ENCODE results near the gene CNTFR.

The CNTFR gene

DNA sequence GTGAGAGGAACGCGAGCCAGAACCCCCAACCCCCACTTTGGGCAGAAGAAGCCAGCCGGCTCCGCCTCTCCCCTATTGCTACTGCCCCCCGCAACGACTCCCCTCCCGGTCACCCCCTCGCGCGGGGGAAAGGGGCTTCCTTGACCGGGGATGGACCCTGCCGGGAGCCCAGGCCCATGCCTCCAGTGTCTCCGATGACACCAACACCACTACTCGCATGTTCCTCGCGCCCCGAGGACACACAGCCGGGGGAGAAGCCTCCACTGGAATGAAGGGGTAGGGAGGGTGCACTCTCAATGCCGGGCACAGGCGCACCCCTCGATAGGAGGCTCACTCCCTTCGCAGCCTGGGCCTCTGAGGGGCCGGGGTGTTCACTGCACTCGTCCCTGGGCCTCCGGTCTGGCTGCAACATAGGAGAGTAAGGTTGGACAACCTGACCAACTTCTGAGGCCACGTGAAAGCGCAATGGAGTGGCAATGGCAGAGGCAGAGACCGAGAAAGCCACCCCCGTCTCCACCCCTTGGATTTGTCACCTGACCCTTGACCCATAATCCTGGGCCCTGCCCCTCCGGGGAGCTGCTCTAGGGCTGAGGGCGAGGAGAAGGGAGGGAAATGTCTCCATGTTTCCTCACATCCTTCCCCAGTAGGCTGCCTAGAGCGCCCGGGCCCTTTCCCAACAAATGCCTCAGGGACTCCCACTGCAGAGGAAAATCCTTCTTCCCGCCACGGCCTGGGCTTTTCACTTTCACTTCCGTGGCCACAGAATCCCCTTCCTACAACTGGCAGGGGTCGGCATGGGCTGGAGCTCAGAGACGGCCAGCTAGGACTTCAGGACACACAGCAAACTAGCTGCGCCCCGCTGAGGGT lies 1.1 kb upstream of the CNTFR start:
- DNase-seq: no peak

DNA sequence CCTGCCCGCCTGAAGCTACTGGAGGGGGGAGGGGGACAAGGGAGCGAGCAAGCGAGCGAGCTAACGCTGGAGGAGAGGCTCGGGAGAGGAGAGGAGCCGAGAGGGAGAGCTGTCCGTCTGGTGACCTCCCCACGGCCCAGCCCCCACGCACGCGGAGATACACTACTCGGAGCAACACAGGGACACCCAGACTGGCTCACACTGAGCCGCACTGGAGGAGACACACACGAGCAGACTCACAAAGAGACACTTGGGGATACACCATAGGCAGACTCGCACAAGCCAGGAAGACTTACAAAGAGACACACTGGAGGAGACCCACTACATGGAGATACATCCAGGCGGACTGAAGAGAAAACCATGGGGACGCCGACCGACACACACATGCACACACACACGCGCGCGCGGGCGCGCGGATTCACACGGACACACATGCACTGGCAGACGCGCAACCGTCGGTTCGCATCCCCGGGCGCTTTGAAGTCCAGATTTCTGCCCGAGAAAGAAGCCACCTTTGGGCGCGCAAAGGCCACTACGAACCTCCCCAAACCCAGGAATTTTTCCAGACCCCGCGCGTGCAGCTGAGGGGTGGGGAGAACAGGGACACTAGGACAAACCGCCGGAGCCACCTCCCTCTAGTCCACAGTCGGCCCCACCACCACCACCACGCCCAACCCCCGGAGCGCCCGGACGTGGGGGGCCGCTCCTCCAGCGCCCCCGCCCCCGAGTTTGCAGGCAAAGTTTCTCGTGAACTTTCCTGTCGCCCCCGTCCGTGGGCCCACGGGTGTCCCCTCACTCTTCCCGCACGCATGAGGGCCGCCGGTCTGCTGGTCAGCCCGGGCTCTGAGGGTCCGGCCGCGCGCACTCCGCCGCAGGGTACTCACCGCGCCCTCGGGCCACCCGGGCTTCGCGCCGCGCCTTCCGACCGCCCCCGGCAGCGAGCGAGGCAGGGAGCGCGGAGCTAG lies 571 bp downstream of the CNTFR start:
- DNase-seq: no peak

DNA sequence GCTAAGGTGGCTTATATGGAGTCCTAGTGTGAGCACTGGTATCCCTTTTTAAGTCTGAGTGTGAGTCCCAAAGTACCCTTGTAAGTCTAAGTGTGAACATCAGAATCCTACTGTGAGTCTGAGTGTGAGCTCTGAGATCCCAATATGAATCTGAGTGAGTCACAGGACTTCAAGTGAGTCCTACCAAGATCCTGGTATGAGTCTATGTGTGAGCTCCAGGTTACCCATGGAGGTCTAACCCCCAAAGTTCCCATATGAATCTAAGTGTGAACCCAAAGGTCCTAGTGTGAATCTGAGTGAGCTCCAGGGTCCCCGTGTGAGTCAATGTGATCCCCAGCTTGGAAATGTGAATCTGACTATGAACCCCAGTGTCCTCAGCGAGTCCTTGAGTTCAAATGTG lies 2.3 kb downstream of the CNTFR start:
- DNase-seq: no peak

DNA sequence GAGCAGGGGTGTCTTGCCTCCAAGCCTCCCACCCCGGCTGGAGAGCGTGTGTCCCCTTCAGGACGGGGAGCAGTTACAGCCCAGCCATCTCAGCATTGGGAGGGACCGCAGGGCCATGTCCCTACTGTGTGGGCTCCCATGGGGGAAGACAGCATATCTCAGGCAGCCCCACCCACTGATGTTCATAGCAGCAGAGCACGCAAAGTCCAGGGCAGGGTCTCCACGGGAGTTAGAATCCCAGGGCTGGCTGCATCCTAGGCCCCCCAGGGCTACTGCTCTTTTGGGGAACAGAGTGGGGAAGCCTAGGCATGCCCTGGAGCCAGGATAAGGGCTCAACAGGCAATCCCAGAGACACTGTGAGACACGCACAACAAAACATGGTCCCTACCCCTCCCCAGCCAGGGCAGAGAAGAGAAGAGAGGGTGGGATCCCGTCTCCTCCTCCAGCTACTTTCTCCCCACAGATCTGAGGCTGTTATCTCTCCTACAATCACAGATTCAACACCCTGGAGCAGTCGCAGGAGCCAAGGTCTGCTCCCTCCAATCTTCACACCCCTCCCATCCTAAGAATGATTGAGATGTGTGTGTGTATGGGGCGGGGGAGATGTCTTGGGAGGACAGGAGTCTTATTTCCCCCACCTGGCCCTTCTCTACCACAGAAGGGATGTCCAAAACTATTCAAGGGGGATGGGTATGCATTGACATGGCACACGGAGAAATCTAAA lies 3.4 kb downstream of the CNTFR start:
- DNase-seq: no peak

DNA sequence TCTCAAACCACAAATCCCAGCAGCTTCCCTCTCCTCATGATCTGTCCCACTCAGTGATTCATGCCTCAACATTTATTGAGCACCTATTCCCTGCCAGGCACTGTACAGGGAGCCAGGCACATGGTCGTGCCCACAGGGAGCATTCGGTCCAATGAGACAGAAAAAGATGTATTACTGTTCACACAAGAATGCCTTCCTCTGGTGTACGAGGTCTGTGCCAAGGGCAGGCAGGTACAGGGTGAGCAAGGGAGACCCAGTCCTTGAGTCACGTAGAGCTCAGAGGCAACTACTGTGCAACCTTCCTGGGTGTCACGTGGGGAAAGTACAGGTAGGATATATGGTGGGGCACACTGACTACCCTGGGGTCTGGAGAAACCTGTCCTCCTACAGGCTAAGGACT lies 4.6 kb downstream of the CNTFR start:
- no peak for DNase-seq

DNA sequence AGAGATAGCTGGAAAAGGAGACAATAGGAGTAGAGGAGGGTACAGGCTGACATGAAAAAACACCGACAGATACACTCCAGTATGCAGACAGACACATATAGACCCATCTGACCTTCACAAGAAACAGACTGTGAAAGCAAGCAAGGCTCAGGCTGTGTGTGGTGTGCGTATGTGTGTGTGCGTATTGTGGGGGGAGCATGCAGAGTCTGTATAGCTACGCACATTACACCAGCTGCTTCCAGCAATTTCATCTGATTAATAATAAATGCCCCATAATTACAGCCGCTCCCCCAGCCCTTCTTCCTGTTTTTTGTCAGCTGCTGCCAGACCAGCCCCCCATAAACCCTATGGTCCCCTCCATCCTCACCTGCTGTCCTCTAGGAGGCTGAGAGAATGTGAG lies 6.7 kb downstream of the CNTFR start:
- DNase-seq: no peak

DNA sequence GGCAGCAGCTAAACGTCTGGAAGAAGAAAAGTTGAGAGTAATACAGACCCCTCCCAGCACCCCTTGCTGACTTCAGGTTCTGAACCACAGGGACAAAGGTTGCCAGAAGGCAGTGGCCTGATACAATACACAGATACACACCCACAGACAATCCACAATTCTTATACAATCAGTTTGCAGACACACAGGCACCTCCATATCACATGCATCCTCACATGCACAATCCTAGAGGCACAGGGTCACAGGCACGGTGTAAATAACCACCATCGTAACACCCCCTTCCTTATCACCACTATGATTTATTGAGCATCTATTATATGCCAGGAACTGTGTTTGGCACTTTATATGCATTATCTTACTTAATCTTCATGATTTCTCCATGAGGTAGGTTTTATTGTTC lies 8.2 kb downstream of the CNTFR start:
- no peak for DNase-seq

DNA sequence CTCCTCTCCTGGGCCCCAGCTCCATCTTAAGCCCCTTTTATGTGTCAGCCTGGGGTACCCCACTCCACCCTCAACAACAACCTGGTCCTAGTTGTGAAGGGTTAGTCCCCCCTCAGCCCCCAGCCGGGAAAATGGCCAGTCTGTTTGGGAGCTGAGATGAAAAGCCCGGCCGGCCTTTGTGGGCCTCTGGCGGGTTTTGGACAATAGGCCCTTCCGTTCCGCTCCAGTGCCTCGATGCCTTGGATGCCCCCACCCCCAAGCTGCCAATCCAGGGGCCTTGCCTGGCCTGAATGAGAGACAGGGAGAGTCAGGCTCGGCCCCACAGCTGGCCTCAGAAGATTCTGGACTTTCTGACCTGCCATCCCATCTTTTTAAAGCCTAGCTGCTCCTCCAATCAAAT lies 9.2 kb downstream of the CNTFR start:
- no peak for DNase-seq

DNA sequence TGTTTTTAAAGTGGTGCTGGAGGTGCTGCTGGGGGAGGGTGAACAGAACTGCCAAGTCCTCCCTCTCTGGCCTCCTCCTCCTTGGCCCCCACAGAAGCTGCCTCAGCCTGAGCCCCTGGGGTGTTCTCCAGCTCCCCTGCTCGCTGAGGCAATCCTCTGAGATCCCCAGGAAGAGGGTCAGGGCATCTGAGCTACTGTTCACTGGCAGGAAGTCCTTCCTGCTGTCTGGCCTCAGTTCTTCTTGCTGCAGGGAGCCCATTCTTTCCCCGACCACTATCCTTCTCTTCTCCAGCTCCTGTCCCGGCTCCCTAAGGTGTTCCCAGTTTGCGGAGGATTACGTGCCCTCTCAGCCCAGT lies 9.7 kb downstream of the CNTFR start:
- DNase-seq: no peak

DNA sequence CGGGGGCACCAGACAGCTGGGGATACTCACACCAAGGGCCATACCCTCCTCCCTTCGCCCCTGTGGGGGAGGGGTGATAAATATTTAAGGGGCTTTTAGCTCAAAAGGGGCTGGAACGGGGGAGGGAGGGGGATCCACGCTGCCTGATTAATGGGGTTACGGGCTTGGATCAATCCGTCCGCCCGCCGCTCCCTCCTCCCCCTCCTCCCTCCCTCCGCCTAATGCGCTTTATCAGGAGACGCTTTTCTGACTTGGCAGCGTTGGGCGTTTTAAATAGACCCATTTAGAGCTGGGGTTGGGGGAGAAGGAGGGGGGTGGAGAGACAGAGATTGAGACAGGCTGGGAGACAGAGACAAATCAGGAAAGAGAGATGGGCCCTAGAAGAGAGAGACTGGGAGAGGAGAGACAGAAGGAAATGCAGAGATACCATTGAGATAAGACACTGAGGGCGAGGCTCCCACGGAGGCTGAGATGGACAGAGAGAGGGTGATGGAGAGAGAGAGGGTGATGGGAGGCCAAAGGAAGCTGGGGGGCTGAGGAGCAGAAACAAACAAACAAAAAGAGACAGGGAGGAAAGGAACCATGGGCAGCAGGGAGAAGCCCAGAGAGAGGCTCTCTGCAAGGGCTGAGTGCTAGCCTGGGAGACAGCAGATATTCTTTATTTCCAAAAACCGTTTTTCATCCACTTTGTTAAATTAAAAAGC lies 10.3 kb downstream of the CNTFR start:
- DNase-seq: no peak

DNA sequence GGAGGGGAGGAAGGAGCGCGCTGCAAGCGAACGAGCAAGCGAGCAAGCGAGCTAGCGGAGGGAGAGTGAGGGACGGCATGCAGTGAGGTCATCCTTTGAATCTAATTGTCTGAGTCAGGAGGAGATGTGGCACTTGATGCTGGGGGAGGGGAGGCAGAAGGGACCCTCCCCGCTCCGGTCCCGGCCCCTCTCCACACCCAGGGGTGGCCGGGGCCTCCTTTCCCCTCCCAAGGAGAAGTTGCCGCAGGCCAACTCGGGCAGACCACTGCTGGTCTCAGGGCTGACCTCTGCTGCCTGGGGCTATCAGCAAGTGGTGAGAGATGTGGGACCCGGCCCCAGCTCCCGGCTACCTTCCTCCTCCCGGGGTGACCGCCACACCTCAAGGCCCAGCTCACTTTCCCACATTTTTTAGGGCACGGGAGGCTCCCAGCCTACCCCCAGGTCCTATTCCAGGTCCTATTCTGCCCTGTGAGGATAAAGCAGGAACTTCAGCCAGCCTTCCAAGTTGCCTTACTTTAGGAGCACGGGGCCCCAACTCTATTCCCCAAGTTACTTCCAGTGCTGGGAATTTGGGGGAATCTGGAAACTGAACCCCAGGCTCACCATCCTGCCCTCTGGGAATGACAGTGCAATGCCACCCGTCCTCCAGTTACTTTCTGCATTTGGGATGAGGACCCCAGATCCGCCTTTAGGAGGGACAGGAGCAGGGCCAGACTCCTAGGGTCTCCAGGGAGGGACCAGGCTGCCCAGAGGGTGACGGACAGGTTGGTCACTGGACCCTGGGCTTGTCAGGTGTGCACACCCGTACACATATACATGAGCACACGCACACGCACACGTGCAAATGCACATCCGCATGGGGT lies 11.1 kb downstream of the CNTFR start:
- DNase-seq: no peak

DNA sequence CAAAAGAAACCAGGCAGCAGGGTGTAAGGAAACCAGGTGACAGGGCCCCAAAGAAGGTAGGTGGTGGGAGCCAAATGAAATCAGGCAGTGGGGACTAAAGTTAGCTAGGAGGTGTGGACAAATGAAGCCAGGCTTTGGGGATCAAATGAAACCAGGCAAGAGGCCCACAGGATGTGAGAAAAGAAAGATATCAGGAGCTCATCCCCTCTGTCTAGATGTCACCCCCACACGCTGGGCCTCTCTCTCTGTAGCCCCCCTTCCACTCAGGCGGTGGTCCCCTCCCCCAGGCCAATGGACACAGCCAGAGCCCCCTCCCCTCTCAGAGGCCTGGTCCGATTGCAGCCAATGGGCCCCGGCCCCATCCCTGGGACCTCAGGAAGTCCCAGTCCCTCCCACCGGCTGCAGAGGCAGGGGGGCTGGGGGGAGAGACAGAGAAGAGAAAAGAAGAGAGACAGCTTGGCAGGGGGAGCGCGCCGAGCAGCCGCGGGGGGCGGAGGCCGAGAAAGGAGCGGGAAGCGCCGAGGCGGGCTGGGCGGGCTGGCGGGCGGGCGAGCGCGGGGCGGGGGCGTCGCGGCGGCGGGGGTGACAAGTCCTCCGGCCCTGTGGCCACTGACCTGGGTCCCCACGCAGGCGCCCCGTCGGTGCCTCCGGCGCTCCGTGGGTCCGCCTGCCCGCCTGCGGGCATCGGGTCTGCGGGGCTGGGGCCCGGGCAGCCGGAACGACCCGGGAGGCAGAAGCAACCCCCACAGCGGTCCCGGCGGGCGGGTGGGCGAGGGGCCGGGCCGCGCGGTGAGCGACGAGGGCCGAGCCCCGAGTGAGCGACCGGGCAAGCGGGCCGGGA lies 11.9 kb downstream of the CNTFR start:
- no peak for DNase-seq

DNA sequence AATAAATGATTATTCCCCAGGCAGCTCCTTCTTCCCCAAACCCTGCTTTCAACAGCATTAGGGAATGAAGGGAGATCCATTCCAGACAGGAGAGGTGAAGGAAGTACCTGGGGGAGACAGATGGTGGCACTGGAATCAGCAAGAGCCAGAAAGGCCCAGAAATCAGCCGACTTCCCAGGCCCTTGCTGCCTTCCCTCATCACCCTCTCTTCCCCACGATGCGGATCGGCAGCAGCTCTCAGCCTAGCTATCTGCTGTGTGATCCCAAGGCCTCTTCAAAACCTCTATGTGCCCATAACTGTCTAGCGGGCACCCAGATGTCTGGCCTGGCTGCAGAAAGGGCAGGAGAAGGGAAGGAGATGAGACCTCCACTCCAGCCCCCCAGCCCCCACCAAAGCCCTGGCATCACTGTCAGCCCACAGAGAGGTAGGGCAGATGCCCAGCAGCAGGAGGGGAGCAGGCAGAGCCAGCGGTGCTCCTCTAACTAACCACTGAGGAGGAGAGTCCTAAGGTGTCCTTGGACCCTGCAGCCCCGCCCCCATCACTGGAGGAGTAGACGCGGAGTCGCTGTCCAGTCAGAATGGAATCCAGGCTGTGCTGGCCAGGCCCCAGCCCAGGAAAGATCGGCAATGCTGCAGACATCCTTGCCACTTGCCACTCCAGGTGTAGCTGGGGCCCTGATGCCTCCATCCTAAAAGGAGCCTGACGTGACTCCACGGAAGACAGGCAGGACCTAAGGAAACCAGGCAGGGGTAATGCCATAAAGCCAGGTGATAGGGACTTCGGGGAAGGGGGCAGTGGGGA lies 12.7 kb downstream of the CNTFR start:
- no peak for DNase-seq

DNA sequence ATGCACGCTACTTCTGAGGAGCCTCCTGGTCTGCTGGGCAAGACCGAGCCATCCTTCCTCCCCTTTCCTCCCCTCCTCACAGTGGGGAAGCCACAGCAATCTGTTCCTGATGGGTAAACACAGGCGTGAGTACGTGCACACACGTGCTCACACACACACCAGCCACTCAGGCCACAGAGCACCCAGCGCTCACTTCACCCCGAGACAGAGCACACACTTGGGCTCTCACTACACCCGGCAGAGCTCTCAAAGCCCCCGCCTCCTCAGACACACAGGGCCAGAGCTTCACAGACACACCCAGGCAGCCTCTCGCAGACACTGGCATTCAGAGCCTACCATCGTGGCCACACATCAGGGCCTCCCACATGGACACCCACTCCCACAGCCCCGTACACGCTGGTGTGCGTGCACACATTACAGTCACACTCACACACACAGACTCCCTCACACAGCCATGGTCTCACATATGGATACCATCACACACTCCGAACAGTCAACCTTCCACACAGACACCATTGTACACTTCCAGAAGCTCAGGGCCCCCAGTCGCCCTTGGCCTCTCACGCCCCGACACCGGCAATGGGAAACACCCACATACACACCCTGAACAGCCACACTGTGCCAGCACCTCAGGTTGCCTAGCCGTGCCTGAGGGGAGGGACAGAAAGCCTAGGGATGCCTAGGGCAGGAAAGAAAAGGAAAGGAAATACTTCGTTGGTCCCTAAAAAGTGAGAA lies 13.5 kb downstream of the CNTFR start:
- DNase-seq: no peak

DNA sequence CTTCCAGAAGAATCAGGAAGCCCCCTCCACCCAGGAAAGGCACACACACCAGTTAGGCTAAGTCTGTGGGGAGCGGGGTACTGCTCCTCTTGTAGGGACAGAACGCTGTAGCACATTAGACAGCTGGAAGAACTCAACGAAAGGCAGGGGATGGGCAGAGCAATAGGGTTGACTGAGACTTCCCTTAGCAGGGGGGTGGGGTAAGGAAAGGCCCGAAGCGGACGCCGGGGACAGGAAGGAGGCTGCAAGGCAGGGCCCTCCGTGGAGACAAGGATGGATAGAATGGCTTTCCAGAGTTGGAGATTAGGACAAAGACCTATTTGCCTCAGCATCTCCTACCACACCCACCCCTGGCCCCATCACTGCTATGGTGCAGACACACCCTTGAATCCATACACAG lies 14.3 kb downstream of the CNTFR start:
- no peak for DNase-seq

DNA sequence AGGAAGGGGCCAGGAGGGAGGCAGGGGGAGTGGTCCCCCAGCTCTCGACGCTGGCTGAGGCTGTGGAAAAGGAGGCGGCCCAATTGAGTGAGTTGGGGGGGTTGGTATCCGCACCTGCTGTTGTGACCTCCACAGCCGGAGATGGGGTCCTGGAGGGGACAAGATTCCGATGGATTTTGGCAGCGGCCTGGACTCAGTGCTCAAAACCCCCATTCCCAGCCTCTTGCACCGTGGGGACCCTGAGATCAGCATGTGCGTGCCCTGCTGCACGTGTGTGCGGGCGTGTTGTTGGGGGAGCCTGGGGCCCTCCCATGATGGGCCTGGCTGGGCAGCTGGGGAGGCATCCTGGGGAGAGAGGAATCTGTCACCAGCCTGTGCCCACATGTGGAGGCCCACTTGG lies 15.0 kb downstream of the CNTFR start:
- no peak for DNase-seq

DNA sequence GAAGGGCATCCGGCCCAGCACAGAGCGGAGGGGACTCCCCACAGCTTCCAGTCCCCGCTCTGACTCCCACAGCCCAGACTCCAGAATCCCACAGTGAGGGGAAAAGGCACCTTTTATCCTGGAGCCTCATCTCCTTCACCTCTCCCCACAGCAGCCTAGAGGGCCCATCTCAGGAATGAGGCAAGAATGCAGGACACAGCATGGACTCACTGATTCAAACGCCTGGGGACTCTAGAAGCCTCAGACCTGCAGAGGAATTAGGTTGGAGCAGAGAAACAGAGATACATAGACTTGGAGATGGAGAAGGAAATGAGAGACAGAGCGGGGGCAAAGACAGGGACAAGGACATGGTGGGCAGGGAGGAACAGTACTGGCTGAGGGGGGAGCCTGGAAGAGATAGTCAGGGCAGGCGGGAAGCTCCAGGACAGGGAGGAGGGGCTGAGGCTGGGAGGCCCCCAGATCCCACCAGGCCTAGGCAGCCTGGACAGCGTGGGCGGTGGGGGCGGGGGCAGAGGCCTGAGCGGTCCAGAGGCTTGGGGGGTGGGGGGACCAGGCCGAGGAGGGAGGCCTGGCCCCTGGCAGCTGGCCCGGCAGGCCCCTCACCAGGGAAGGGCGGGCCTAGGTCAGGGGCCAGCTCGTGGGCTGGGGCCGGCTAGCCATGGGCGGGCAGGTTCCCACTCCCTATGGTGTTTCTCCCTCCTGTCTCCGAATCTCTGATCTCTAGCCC lies 15.8 kb downstream of the CNTFR start:
- DNase-seq: no peak

DNA sequence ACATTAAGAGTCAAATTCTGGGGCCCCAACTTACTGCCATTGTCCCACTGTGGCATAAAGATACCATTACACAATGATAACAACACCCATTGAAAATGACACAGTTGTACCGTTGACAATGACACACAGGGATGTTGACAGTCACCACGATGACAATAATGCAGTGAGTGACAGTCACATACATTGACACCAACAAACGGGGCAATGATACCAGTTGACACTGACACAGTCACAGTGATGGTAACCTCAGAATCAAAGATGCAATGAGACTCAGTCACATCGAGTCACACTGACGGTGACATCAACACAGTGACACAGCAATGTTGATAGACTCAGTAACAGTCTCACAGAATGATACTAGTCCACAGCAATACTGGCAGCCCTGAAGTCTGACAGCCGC lies 16.9 kb downstream of the CNTFR start:
- no peak for DNase-seq

Data from bone marrow (tissue), 2 donors.